HG03135 (cell line): Measurements from ENCODE around the gene UNC5C.

Source experiments
- ATAC-seq: cut with Tn5 transposase; IDR thresholded peaks from one replicate; pipeline ENCODE4 v1.9.1; 2021; ENCODE audit warnings: mild to moderate bottlenecking, moderate library complexity; ENCODE audit not compliant: unreplicated experiment

UNC5C gene

DNA sequence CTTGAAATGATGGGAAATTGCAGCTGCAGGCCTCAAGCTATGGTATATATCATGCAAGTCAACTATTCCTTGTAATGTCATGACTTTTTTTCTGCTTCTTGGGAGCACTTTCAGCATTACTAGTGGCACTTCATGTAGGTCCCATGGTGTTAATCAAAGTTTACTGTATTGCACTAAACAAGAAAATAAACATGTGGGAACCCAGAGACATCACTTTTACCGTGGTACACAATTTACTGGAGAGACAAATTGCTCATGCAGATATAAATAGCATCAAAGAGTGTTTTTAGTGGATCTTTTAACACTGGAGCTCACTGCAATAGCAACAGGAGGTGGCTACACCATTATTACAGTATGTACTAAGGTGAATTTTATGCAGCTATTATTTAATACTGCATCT, 79.2 kb downstream of the UNC5C start:
- ATAC-seq = no peak

DNA sequence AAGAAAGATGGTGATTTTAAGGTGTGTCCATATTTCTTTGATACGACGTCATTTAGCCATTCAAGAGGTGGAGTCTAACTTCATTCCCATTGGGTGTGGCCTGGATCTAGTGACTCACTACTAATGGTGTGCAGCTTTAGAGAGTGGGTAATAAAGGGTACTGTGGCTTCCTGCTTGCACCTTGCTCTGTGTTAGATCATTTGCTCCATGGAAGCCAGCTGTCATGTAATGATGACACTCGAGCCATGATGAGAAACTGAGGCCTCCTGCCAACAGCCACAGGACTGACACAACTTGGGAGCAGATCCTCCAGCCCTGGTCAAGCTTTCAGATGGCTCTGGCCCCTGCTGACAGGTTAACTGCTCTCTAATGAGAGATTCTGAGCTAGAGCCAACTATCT, 82.0 kb downstream of the UNC5C start:
- ATAC-seq = no peak

DNA sequence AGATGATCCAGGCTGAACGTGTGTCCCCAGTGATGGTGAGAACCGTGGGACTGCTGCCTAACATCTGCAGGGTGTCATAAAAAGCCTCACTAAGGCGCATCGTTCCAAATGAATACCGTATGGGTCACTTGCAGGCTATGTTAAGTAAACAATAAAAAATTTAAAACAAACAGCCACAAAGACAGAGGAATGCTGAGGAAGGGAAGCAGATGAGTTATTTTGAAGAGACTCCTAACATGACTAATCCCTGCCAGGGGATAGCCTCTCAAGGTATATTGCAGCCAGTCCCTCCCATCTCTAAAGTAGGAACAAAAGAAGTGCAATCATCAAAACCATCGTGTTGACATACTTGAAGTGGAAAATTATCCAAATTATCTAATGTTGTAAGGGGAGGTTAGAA, 83.8 kb downstream of the UNC5C start:
- no peak for ATAC-seq

DNA sequence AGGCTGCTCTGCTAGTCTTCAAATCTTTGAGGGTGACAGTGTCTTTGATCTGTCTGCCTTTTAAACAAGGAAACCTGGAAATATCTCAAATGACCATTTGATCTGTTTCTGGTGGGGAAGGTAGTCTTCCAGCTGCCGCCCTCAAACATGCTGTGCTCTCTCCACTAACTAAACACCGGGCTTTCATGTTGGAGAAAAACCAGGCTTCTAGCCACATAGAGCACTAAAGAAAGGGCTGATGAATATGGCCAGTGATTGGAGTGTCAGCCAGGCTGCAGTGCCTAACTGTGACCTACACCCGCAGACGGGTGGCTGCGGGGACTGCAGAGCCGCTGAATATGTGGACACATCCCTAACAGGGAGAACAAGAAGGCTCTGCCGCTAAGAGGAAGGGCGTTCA, 85.9 kb downstream of the UNC5C start:
- no peak for ATAC-seq

DNA sequence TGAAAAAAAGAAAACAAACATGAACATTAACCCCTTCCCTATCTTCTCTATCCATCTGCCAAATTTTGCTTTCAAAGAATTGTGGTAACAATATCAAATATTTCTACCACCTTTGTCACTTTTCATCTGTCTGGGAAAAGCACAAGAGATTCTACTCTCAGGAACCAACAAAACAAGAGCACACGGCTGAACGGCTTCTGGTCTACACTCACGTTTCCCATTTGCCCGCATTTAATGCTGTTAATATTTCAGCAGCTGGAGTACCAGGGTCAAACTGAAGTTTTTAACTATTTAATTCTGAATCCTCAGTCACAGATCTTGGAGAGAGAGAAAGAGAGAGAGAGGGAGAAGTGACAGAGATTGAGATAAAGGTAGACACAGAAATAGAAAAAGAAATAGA, 91.4 kb downstream of the UNC5C start:
- no peak for ATAC-seq

DNA sequence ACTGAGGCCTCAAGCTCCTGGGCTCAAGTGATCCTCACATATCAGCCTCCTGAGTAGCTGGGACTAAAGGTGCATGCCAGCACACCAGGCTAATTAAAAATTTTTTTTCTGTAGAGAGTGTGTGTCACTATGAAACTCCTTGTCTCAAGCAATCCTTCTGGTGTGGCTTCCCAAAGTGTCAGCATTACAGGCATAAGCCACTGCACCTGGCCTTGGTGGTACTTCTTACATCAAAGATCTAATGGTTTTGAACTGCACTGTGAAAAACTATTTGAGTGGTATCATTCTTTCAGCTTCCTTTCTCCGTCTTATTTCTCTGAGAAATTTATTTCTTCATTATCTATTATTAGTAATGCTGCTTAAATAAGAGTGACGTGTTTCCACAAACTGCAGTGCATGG, 98.5 kb downstream of the UNC5C start:
- ATAC-seq = no peak

DNA sequence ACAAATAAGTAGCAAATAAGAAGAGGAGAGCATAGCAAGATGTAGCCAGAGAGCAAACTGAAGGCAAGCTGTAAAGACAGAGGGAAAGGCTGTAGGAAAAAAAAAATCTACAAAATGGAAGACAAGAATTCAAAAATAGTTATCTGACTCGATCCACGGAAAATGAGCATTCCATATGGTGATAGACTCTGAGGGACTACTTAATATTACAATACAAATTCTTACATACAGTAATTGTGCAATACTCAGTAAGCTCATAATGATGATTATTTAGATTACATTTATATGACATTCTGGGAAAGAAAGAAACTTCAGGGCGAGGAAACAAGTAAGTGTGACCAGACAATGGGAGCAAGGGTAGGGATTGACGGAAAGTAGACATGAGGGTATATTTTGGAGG, 102.6 kb downstream of the UNC5C start:
- no peak for ATAC-seq

DNA sequence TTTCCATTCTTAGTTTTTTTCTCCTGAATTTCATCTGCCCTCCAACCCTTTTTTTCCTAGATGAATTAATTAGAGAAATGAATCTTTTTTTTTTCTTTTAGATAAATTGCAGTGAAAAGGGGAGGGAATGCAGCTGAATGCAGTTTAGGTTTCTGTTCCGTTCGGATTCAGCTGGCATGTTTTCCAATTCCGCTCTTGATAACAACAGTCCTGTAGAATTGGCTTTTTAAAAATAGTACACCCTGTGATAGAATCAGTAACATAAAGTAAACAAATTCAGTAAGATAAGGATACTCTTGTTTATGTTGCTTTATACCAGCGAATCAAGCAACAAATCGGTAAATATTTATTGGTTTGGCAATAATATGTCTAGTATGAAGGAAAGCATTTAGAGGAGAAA, 103.5 kb downstream of the UNC5C start:
- ATAC-seq = no peak

DNA sequence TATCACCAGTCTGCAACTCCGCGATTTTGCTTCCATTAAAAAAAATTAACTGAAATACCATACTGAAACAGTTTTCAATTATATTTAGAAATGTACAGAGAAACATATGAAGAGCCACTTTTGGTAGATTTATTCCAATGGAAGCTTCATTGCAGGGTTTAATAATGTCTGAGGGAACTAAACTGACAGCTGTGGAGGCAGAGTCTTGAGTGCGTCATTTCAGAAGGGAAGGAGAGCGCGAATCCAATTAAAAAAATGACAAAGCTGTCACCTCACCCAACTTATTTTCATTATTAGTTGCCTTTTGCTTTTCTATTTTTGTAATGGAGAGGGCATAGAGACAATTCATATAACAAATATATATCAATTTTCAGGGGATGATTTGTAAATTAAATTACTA, 104.0 kb downstream of the UNC5C start:
- ATAC-seq = no peak

DNA sequence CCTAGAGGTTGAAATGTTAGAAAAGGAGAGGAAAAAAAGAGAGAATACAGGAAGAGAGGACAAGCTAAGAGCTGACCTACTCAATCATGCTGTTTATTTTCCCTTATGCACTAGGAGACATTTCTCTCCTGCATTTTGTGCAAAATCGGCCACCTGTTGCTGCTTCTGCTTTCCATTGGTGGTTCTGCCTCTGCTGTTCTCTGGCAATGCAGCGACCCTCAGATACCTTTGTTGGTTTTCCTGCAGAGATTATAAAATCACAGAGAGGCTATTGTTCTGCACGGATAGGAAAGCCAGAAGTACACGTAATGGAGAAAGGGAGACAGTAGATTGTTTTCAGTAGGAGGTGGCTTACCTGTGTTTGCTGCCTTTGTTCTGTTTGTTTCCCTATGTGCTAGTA, 108.9 kb downstream of the UNC5C start:
- no peak for ATAC-seq

DNA sequence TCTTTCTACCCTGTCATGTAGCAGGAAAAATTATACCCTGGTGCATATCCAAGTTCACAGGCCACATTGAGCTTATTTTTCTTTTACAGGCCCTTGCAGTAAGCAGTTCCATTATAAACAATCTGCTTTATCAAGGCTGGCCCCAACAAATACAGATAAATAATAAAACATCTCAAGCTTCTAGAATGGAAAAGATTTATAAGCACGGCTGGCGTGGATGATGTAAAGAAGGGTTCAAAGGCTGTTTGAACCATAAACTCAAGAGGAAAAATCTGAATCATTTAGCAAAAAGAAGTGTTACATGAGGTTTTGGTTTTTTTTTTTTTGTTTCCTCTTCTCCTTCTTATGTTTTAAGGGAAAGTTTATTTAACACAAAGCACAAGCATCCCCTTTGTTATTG, 109.7 kb downstream of the UNC5C start:
- no peak for ATAC-seq

DNA sequence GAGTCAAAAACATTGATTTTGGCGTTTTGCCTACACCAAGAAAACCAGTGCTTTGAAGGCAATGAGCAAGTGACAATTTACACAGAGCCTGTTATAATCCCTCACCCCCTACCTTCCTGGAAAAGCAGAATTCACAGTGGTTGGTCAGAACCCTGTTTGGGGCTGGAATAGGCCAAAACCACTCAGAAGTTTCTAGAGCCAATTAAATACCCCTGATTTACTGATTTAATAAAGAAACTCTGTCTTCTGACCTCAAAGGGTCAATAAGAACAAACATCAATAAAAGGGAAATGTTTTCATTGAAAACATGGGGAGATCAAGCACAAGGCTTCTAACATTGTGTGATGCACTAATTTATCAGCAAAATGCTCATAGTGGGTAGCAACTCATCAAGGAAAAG, 116.3 kb downstream of the UNC5C start:
- ATAC-seq = no peak

DNA sequence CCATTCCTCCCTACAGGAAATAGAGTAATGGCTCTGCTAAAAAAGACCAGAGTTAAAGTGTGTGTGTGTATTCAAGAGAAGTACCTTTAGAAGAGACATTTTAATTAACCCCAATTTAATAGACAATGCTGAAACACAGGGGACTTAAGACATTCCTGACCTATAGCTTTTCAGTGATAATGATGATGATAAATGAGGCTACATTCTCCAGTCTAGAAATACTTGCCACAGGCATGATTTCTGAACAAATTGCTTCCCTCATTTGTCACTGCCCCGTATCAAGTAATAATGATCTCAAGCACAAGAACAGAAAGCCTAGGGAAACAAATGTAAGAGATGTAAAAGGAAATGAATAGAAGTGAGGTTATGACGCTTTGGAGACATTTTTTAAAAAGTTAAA, 117.1 kb downstream of the UNC5C start:
- no peak for ATAC-seq

DNA sequence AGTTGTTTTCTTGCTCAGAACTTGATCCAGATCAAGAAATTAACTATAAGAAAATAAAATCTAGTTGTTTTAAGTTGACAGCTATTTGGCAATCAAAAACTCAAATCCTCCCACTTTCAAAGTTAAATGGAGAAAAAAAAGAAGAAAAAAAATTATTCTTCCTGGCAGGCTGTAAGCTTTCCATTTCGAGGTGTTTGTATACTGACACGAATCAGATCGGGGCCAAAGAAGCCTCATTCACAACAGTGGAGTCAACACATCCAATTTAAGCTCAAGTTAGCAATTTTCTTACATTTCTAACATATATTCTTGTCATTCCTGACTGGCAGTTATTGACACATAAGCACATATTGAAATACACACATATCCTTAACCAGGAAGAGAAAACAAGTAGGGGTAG, 119.4 kb downstream of the UNC5C start:
- ATAC-seq = no peak

DNA sequence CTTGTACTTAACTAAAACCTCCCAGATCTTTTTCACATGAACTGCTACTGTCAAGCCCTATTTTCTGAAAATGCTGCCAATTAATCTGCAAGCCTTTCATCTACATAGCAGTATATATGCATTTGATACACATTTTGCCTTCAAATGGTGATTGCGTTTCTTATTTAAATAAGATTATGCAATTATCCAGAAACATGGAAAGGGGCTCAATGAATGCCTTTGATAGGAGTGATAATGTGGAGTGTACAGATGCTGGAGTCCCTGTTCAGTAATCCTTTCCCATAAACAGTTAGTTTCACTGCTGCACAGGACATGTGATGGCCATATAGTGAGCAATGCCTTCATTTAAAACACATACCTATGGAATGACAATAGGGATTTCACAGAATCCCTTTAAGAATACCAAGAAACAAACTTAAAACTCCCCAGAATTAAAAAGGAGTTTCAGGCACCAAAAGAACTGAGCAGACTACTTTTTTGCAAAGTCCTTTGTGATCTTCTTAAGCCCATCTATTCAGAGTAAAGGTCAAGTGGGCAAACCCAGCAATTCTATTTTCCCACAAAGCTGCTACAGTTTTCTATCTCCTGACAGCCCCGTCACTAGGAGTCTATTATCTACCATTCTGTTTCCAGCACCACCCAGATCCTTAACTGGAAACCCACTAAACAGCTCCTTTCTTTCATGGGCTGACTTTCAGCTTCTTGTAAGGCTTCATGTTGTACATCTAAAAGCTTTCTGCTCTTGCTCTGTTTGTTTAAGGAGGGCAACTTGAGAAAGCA, 120.3 kb downstream of the UNC5C start:
- ATAC-seq = no peak

DNA sequence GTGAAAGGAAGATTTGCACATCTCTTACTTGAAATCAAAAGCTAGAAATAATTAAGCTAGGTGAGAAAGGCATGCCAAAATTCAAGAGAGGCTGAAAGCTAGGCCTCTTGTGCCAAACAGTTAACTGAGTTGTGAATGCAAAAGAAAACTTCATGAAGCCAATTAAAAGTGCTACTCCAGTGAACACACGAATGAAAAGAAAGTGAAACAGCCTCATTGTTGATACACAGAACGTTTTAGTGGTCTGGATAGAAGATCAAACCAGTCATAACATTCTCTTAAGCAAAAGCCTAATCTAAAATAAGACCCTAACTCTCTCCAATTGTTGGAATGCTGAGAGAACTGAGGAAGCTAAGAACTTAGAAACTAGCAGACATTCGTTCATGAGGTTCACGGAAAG, 122.3 kb downstream of the UNC5C start:
- no peak for ATAC-seq

DNA sequence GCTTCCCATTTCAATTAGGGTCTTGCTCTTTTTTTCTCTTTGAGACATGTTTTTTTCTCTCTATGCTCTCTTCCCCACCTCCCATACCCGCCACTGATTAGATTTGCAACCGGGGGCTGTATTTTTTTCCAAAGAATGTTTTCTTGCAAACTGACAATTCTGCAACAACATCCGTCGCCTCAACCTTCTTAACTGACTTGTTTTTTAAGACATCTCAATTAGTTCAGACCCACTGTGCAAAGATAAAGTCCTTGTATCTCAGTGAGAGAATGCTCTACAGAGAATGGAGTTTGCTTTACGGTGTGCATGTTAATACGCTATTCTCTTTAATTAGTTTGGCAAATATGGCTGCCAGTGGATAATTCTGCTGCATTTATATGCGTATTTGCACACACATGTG, 126.3 kb downstream of the UNC5C start:
- no peak for ATAC-seq

DNA sequence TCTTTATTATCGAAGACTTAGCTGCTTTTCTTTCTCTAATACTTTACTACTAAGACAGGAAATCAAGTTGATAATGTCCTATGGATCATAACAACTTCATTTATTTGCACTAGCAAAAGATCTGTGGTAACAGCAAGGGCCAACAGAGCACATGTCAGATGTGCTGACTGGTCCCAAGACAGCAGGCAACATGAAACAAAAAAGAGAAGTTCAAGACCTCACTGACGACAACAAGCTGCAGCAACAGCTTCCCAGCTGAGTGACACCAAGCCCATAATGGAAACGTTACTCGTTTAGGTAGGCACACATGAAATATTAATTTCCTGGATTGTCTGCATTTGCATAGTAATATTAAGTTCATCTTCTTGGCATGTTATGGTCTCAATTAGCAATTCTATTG, 126.9 kb downstream of the UNC5C start:
- ATAC-seq = no peak

DNA sequence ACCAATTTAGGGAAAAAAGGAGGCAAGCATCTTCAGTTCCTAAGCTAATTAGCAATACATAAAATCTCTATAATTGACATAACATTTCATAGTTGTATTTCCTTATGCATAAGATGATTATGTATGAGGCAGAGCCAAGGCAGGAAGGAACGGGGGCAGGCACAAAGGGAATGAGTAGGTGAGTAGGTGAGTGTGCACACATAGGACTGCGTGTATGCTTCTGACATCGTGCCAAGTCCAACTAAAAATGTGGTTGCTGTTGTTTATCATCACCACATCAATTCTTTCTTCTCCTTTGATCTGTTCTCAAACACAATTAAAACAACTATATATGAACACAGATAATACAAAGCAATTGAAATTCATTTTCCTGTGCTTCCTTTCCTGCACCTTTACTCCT, 131.2 kb downstream of the UNC5C start:
- no peak for ATAC-seq

DNA sequence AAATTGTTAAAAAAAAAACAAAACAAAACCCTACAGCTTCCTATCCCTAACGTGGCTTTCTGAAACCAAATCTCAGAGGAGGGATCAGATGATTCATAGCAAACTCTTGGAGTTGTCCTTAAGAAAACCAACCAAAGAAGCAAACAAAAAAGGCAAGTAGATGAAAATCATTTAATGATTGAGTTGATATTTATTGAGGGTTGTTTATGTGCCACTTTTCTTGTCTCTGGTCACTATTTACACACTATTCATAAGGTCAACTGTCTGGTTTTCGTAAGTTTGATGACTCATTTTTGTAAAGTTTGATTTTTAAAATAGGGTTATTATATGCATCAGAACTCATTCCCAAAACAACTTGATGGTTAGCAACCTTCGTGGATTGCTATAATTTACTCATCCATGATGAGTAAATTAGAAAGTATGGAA, 133.4 kb downstream of the UNC5C start:
- no peak for ATAC-seq

DNA sequence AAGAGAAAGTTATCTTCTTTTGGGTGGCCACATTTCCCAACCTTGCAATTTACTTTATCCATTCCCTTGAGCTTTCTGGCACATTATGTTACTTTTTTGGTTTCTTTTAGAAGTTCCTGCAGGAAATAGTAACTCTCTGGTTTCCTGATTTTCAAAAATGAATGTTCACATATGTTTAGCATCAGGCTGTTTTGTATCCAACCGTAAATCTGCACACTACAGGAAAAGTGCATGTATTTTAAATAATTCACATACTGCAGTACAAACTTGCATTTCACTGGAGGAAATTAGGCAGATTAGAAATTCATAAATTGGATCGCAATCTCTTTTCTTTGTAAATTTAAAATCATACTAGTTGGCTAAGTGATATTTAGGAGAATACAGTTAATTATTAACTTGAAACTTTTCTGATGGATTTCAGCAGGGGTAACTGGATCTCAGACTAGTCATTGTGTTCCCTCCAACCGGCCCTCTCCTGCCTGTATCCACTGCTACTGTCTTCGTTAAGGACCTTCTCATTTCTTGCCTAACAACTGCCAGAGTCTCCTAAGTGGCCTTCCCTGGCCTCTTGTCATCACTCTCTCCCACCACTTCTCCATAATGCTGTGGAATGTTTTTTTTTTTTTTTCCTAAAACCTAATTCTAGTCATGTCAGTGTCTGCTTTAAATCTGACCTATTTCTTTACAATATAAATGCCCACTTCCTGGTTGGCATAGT, 137.2 kb downstream of the UNC5C start:
- no peak for ATAC-seq

DNA sequence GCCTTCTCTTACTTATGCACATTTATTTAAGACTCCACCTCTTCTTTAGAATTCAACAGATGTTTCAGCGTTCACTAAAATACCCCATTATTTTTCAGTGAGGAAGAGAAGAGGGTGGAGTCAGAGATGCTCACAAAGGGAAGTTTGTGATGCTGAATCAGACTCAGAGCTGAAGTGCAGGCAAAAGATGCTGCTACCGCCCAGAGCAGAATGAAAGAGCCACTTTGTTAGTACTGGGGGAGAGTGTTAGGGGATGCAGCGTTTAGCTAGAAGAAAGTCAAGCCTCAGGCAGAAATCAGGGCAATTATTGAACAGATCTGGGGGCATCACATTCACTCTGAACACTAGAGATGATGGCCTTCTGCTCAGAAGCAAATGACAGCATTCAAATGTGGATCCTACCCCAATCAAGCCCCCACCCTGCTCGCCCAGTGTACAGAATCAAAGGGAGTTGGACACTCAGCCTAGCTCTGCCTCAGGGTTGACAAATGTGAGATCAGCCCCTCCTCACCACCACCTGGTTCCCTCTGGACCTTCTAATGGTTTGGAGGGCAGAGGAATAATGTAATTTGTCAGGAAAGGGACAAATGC, 138.3 kb downstream of the UNC5C start:
- no peak for ATAC-seq
